Posterior vena cava (tissue), 2 donors: ENCODE data around the gene CCDC183. TPM values are rescaled to one million over a fixed set of nuclear protein-coding genes. Genes with fewer than 3 reads are reported as not detected.

Source experiments
- DNase-seq: peaks from one replicate; pipeline ENCODE4 v3.0.0-alpha.2; 2020; ENCODE audit warnings: low spot score
- intact Hi-C, 2 donors: fragments of 100-400 bp; cut with DNase I; formaldehyde crosslinking; loops; one replicate each; pipeline versions ENCODE4 v1.14.1 to v1.14.2; 2022 to 2023
- total RNA-seq, 2 donors: library from RNA; stranded (reverse); fragmentation: NEBNext Ultra II Directional; extraction: Animal tissue kit (Norgen Biotek cat#: 25700); gene quantifications; one replicate each; pipeline ENCODE4 v1.2.1, GENCODE V29; 2021
- donor health status: DM: yes; HTN: yes; CAD: no.
- donor health status: DM: yes; HTN: yes; CAD: no.

CCDC183 gene
- total RNA-seq, 2 donors from 2014 or later = 0.29 to 0.42 TPM

DNA sequence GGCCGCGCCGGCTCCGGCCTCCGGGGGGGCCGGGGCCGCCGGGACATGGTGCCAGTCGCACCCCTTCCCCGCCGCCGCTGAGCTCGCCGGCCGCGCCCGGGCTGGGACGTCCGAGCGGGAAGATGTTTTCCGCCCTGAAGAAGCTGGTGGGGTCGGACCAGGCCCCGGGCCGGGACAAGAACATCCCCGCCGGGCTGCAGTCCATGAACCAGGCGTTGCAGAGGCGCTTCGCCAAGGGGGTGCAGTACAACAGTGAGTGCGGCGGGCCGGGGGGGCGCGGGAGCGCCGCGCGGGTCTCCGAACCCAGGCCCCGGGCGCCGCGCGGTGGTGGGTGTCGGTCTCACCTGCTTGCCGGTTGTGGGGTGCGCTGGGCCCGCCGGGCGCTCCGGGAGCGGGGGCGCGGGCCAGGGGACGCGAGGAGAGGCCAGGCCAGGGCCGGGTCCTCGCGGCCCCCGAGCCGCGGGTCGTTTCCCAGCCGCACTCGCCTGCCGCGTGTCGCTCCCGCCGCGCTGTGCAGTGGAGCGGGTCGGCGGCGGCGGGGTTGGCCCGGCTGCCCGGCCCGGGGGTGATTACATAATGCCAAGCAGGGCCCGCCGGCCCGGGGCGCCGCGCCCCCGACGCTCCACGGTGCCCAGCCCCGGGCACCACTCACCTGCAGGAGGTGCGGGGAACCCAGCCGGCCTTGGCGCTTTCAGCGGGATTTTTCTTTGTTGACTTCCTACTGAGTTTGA, 12.1 kb downstream of the CCDC183 start:
- DNase-seq = no peak

GRCh38 chr9:136808806-136809158, 12.6 kb downstream of the CCDC183 start:
- intact Hi-C loops = no loop called here
- no peak for DNase-seq

More for the DNA sequence above, 12.1 kb downstream of the CCDC183 start:
- intact Hi-C loops = no loop called here

DNA sequence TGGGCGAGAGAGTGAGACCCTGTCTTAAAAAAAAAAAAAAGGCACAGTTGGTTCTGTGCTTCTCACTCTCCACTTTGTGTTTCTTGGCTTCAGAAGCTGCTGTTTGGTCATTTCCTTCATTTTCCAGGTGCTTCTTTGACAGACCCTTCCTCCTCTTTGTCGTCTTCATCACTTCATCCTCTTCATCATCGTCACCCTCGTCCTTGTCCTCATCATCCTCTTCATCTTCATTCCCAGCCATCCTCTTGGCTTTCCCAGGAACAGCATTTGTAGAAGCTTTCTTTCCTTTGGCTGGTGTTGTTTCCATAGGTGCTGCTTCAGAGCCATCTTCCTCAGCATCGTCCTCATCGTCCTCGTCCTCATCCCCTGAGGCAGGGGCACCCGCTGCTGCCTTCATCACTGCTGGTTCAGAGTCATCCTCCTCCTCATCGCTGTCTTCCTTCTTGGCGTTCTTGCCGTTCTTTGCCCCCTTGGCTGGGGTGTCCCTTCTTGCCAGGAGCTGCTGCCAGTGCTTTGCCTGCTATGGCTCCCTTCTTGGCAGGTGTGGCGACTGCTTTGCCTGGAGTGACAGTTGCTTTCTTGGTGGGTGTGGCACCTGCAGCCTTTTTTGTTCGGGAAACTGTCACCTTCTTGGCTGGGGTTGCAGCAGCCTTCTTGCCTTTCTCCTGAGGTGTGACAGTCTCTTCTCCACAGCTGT, 18.7 kb downstream of the CCDC183 start:
- intact Hi-C loops = no loop called here
- DNase-seq = no peak

DNA sequence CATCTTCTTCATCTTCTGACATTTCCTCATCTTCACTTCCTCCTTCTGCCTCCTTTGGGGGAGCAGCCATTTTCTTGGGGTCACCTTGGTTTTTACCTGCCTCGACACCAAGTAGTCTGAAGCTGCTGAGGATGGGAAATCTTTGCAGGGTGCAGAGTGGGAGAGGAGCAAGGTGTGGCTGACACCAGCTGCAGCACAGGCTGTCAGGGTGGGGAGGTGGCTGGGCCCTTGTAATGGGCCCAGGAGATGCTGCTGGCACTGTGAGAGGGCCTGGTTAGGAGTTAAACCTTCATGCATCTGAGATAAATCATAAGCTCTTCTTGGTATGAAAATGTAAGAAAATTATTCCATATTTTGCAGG, 19.3 kb downstream of the CCDC183 start:
- intact Hi-C loops = no loop called here
- DNase-seq = no peak

DNA sequence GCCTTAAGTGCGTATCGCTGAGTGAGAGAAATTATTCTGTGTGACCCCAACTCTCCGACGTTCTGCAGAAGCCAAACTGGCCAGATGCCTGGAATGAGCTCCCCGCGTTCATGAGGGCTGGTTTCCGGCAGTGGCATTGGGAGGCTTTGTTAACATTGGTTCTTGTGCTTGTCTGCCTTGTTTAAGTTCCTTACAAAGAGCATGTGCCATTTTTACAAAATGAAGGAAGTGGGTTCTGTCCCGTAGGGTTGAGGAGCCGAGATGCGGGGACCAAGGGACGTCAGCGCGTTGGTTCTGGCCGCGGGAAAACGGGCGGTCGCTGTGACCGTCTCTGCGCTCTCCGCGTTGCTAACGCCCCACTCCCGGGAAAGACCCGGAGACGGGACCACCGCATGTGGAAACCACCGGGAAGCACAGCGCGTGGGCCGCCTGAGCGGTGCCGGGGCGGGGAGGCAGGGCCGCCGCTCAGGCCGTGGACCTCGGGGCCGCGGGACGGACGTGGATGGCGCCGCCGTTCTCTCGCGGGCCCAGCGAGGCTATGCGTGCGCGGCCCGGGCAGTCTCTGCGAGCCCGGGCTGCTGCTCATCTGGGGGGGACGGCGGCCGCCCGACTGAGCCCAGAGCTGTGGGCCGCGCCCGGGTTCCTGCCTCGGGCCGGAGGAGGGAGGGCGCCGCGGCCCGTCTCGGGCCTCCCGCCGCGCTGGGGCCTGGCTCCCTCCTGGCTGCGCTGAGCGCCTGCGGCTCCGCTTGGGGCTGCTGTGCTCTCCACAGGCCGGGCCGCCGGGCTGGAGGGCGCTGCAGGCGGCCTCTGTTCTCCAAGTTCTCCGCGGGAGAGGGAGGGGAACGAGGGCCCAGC, 25.1 kb downstream of the CCDC183 start:
- intact Hi-C loops = no loop called here
- peak; percentile 75 for DNase-seq

DNA sequence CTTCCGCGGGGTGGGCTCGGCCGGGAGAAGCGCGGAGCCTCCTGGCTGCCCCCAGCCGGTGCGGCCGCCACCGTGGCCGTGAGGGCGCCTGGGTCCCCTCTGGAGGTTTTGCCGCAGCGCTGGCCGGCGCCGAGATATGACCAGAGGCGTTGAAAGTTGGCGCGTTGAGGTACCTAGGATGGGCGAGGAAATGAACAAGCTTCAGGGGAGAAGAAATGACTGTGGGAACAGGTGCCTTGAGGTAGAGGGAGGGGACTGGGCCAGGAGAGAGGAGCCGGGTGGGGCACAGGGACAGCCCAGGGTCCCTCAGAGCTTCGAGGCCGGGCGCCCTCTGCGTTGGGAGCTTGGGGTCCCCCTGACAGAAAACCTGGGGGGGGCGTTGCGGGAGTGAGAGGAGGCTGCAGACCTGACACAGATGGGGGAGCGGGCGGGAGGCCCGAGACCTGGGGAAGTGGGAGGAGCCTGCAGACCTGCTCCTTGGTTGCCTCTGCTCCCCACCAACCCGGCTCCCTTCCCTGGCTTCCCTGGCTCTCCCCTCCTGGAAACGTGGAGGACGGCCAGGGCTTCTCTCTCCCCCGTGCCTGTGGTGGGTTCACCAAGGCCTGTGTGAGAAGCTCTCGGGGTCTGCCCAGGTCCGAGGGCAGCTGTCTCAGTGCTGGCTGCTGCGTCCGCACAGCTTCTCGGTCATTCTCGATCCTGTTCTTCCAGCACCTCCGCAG, 25.8 kb downstream of the CCDC183 start:
- intact Hi-C loops = no loop called here
- peak; percentile 75 for DNase-seq

GRCh38 chr9:136823136-136824046, 27.3 kb downstream of the CCDC183 start:
- DNase-seq = no peak
- intact Hi-C loops = no loop called here

DNA sequence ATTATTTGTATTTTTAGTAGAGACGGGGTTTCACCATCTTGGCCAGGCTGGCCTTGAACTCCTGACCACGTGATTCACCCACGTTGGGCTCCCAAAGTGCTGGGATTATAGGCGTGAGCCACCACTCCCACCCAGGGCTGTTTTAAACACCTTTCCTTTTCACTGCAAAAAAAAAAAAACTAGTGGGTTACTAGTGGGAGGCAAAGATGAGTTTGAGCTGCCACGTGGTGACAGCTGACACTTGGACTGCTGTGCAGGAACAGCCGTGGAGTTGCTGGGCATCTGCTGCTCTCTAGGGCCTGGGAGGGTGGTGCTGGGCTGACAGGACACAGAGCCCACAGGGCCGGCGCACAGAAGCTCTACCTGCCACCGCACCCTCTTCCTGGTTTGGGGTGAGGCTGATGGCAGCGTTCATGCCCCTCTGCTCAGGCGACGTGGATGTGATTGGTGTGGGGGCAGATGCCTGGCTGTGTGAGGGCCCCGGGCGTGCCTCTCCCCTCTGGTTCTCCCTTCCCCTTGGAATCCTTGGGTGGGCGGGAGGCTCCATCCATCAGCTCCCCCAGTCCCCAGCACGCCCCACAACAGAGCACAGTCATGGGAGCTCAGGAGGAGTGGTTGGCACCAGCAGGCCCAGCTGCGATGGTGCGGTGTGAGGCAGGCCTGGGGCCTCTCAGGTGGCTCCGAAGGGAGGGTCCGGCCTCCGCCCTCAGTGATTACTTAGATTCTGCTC, 28.5 kb downstream of the CCDC183 start:
- intact Hi-C loops = no loop called here
- DNase-seq = no peak

DNA sequence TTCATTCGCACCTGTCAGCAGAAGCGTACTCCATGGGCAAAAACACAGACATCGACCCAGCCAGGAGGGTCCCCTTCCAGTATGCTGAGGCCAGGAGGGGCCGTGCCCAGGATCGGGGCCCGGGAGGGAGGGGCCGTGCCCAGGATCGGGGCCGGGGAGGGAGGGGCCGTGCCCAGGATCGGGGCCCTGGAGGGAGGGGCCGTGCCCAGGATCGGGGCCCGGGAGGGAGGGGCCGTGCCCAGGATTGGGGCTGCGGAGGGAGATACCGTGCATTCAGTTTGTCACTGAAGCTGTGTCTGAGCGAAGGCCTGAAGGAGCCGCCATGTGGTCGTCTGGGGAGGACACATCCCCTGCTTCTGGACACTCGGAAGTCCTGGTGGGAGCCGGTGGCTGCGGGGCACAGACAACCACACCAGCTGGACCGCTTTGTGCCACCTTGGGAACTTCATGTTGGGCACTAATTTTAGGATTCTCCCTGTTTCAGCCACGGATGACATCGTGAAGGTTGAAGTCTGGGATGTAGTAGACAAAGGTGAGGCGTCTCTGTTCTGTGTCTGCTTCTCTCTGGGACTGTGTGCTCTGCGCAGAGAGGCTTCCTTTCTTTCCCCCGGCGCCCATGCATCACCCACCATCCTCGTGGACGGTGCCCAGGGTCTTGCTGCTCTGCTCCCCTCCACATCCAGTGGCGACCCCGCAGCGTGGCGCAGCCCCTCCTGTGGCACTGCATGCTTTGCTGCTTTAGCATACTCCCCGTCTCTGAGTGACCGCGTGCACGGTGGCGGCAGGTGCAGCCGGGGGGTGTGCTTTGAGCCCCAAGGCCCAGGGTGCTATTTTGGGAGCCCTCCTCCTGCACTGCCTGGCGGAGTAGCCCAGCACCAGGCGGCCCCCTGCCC, 29.4 kb downstream of the CCDC183 start:
- peak; percentile 77 for DNase-seq
- intact Hi-C loops = no loop called here

- no peak for DNase-seq
- intact Hi-C loops = no loop called here
Observed at GRCh38 chr9:136826188-136826541, 30.0 kb downstream of the CCDC183 start.

- no peak for DNase-seq
- intact Hi-C loops = no loop called here
Observed at GRCh38 chr9:136826703-136827582, 30.8 kb downstream of the CCDC183 start.

- DNase-seq = no peak
- intact Hi-C loops = no loop called here
Observed at GRCh38 chr9:136827794-136828473, 31.8 kb downstream of the CCDC183 start.

DNA sequence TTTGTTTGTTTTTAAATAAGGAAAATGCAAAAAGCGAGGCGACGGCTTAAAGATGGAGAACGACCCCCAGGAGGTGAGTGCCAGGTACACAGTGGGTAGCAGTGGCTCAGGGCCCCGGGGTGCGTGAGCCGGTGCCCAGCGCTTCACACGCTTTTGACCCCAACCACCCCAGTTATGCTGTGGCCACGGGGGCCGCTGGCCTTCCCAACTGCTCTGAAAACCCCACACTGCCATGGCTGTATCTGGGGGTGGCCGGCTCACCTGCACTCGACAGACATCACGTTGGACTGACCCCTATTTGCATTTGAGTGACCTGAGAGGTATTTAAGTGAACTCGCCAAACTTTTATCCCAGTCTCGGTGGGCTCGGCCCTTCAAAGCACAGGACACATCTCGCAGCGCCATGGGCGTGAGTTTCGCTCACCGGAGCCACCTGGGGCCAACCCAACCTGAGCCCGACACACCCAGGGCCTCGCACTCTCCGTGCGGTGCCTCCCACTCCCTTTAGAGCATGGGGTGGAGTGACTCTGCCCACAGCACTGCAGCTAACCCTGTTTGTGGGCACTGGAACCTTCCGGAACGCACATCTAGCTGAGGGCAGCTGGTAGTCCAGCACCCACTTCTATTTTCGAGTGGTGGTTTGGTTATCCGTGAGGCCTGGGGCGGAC, 32.5 kb downstream of the CCDC183 start:
- intact Hi-C loops = no loop called here
- DNase-seq = no peak

DNA sequence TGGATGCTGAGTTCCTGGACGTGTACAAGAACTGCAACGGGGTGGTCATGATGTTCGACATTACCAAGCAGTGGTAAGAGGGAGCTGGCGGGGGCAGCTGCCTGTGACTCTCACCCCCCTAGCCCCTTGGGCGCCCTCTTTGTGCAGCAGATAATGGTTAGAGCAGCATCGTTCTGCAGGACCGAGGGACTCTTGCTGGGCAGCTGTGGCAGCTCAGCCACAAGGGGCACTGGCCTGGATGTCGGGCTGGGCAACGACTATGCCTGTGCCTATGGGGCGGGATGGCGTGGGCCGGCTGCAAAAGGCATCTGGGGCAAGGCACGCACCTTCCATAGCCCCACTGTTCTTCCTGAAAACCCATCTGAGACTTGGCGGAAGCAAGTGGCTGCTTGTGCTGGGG, 33.3 kb downstream of the CCDC183 start:
- no peak for DNase-seq
- intact Hi-C loops = no loop called here
